H1 (cell line): ENCODE data around the gene HELZ2. TPM values are rescaled to one million over a fixed set of nuclear protein-coding genes. Genes with fewer than 3 reads are reported as not detected.

Experiments
- CTCF ChIA-PET: fragments of 300-600 bp; sonication (Branson Sonifier 250); formaldehyde crosslinking; loops from one replicate; lab custom pipeline; 2021; ENCODE audit not compliant: partially characterized antibody; lab: Charles Lee
- POLR2A ChIA-PET: fragments of 300-600 bp; sonication (Branson Sonifier 250); formaldehyde crosslinking; loops from one replicate; lab custom pipeline; 2021; ENCODE audit warnings: inconsistent platforms; ENCODE audit not compliant: partially characterized antibody; lab: Charles Lee
- DNase-seq, 2 experiments: peaks; one replicate each; pipeline versions ENCODE4 v3.0.0 to v3.0.0-alpha.2; 2010 to 2022; ENCODE audit warnings: low spot score in 2 of 2, low read depth in 1 of 2, mixed read lengths in 1 of 2
- FAIRE-seq: peaks from 2 replicates; lab custom pipeline; 2011; peaks lifted over from hg19 to GRCh38; lab: Jason Lieb, UNC
- H2AFZ ChIP-seq: 2 replicates; pipeline ENCODE4 v1.8.1; 2012; ENCODE audit warnings: low read length, inconsistent platforms
- H2AK5ac ChIP-seq: 2 replicates; pipeline ENCODE4 v1.6.1; 2013; ENCODE audit warnings: low read depth, low read length
- H2BK120ac ChIP-seq: replicated peaks from 2 replicates; pipeline ENCODE3; 2013; ENCODE audit warnings: low read depth, low read length, inconsistent platforms
- H2BK12ac ChIP-seq: 2 replicates; pipeline ENCODE4 v1.6.1; 2013; ENCODE audit warnings: low read depth, low read length
- H2BK15ac ChIP-seq: 2 replicates; pipeline ENCODE4 v1.6.1; 2013; ENCODE audit warnings: low read length
- H2BK20ac ChIP-seq: 2 replicates; pipeline ENCODE4 v1.6.1; 2013; ENCODE audit warnings: low read length
- H2BK5ac ChIP-seq: 2 replicates; pipeline ENCODE4 v1.6.1; 2013; ENCODE audit warnings: low read depth, low read length
- H3K14ac ChIP-seq: 2 replicates; pipeline ENCODE4 v1.6.1; 2013; ENCODE audit warnings: inconsistent platforms; ENCODE audit not compliant: insufficient read length
- H3K18ac ChIP-seq: 2 replicates; pipeline ENCODE4 v1.6.1; 2013; ENCODE audit warnings: low read length; ENCODE audit errors: extremely low read depth
- H3K23ac ChIP-seq: 2 replicates; pipeline ENCODE4 v1.6.1; 2013; ENCODE audit warnings: inconsistent platforms; ENCODE audit not compliant: insufficient read length
- H3K23me2 ChIP-seq: 2 replicates; pipeline ENCODE4 v1.6.1; 2013; ENCODE audit warnings: low read depth, low read length
- H3K27ac ChIP-seq: 2 replicates; pipeline ENCODE4 v1.6.1; 2011; ENCODE audit warnings: low read depth, low read length, inconsistent platforms
- H3K27me3 ChIP-seq, 4 experiments: replicated peaks in 1 of 4; 1 replicate in 1 of 4; 2 replicates in 3 of 4; pipeline versions ENCODE4 v1.6.1 to v1.8.1; 2011 to 2013; ENCODE audit warnings: low read length in 3 of 4, mild to moderate bottlenecking in 3 of 4, inconsistent platforms in 2 of 4, mixed read lengths in 2 of 4, moderate library complexity in 1 of 4; ENCODE audit not compliant: control insufficient read depth in 3 of 4, insufficient read depth in 3 of 4; ENCODE audit errors: extremely low read depth in 1 of 4
- H3K36me3 ChIP-seq, 4 experiments: 2 replicates each; pipeline versions ENCODE4 v1.6.1 to v1.8.1; 2011 to 2013; ENCODE audit warnings: mild to moderate bottlenecking in 4 of 4, low read length in 3 of 4, moderate library complexity in 2 of 4, control low read depth in 1 of 4, inconsistent platforms in 1 of 4; ENCODE audit not compliant: insufficient read depth in 4 of 4, control insufficient read depth in 2 of 4
- H3K4ac ChIP-seq: replicated peaks from 2 replicates; pipeline ENCODE3; 2013; ENCODE audit warnings: low read length, low read depth, mixed read lengths, inconsistent platforms; ENCODE audit not compliant: insufficient read length
- H3K4me1 ChIP-seq, 4 experiments: replicated peaks in 1 of 4; 1 replicate in 1 of 4; 2 replicates in 3 of 4; pipeline versions ENCODE4 v1.6.1 to v1.8.1; 2011 to 2013; ENCODE audit warnings: low read length in 3 of 4, inconsistent platforms in 2 of 4, mixed read lengths in 1 of 4; ENCODE audit not compliant: insufficient read depth in 4 of 4, control insufficient read depth in 3 of 4
- H3K4me2 ChIP-seq, 2 experiments: 2 replicates each; pipeline versions ENCODE4 v1.6.1 to v1.8.1; 2011 to 2013; ENCODE audit warnings: low read depth in 2 of 2, low read length in 2 of 2, control low read depth in 1 of 2, inconsistent platforms in 1 of 2, mild to moderate bottlenecking in 1 of 2; ENCODE audit not compliant: insufficient read depth in 1 of 2
- H3K4me3 ChIP-seq, 4 experiments: fragments of 200-600, 300-600 bp in 1 of 4; sonication (generic), shearing (Covaris generic), sonication (Bioruptor Twin) in 1 of 4; 2 replicates each; pipeline versions ENCODE4 v1.5.1 to v1.8.1; 2011 to 2016; ENCODE audit warnings: low read length in 4 of 4, low read depth in 3 of 4, control low read depth in 2 of 4, inconsistent platforms in 2 of 4, mild to moderate bottlenecking in 2 of 4, mixed read lengths in 1 of 4, moderate library complexity in 1 of 4; ENCODE audit not compliant: insufficient read depth in 2 of 4; ENCODE audit errors: extremely low read depth in 1 of 4
- H3K56ac ChIP-seq: replicated peaks from 2 replicates; pipeline ENCODE3; 2013; ENCODE audit warnings: low read depth, mild to moderate bottlenecking, mixed read lengths, low read length, inconsistent platforms; ENCODE audit not compliant: insufficient read length
- H3K79me1 ChIP-seq: 2 replicates; pipeline ENCODE4 v1.6.1; 2013; ENCODE audit warnings: low read depth, low read length, control low read depth
- H3K79me2 ChIP-seq, 2 experiments: 2 replicates each; pipeline versions ENCODE4 v1.6.1 to v1.8.1; 2012 to 2013; ENCODE audit warnings: low read length in 2 of 2, mild to moderate bottlenecking in 2 of 2, inconsistent platforms in 1 of 2; ENCODE audit not compliant: insufficient read depth in 2 of 2, control insufficient read depth in 1 of 2
- H3K9ac ChIP-seq, 4 experiments: replicated peaks in 1 of 4; 1 replicate in 1 of 4; 2 replicates in 3 of 4; pipeline versions ENCODE4 v1.6.1 to v1.8.1; 2011 to 2013; ENCODE audit warnings: low read depth in 3 of 4, low read length in 3 of 4, control low read depth in 2 of 4, mild to moderate bottlenecking in 2 of 4, moderate library complexity in 2 of 4, inconsistent platforms in 1 of 4; ENCODE audit errors: extremely low read depth in 1 of 4
- H3K9me3 ChIP-seq, 2 experiments: 2 replicates each; pipeline versions ENCODE4 v1.6.1 to v1.8.1; 2012 to 2013; ENCODE audit warnings: mild to moderate bottlenecking in 2 of 2, moderate library complexity in 2 of 2, control low read depth in 1 of 2, inconsistent platforms in 1 of 2, low read depth in 1 of 2, low read length in 1 of 2, mixed read lengths in 1 of 2; ENCODE audit not compliant: insufficient read depth in 2 of 2
- H4K20me1 ChIP-seq, 2 experiments: replicated peaks in 1 of 2; 2 replicates each; pipeline versions ENCODE3 to v1.8.1; 2011 to 2013; ENCODE audit warnings: inconsistent platforms in 2 of 2, low read length in 2 of 2, mild to moderate bottlenecking in 1 of 2; ENCODE audit not compliant: insufficient read depth in 2 of 2, control insufficient read depth in 1 of 2
- H4K5ac ChIP-seq: 2 replicates; pipeline ENCODE4 v1.6.1; 2013; ENCODE audit warnings: low read length, low read depth, mixed read lengths, inconsistent platforms; ENCODE audit not compliant: insufficient read length
- H4K8ac ChIP-seq: 2 replicates; pipeline ENCODE4 v1.8.0; 2013; ENCODE audit warnings: mild to moderate bottlenecking, moderate library complexity, low read length, inconsistent platforms; ENCODE audit not compliant: insufficient read depth; ENCODE audit errors: extremely low read depth
- H4K91ac ChIP-seq: replicated peaks from 2 replicates; pipeline ENCODE3; 2013; ENCODE audit warnings: low read length, mixed read lengths, inconsistent platforms; ENCODE audit not compliant: insufficient read length
- CBX5 ChIP-seq: fragments of 300-800, 300-1000 bp; sonication (generic); IDR thresholded peaks from 2 replicates; pipeline ENCODE4 v1.7.1; 2016; ENCODE audit warnings: antibody characterized with exemption, low read length, low read depth
- GTF2F1 ChIP-seq: IDR thresholded peaks from 2 replicates; pipeline ENCODE4 v1.6.1; 2012; ENCODE audit warnings: low read depth, low read length, improper control_type of control experiment, borderline replicate concordance
- HDAC6 ChIP-seq: IDR thresholded peaks from one replicate; pipeline ENCODE4 v1.7.1; 2012; ENCODE audit warnings: low read depth, mild to moderate bottlenecking, inconsistent platforms, low read length, moderate library complexity
- JUND ChIP-seq: IDR thresholded peaks from 2 replicates; pipeline ENCODE4 v1.6.1; 2011; ENCODE audit warnings: mild to moderate bottlenecking, improper control_type of control experiment, low read length
- KDM1A ChIP-seq: fragments of 200-600, 300-600 bp; sonication (generic); IDR thresholded peaks from 2 replicates; pipeline ENCODE4 v1.7.1; 2016; ENCODE audit warnings: mild to moderate bottlenecking, low read length, borderline replicate concordance
- KDM5A ChIP-seq: fragments of 200-600 bp; IDR thresholded peaks from 2 replicates; pipeline ENCODE4 v1.7.1; 2012; ENCODE audit warnings: mild to moderate bottlenecking, low read length, inconsistent platforms, mixed read lengths
- MAFK ChIP-seq: IDR thresholded peaks from 2 replicates; pipeline ENCODE4 v1.6.1; 2012; ENCODE audit warnings: low read depth, mild to moderate bottlenecking, improper control_type of control experiment, low read length
- NRF1 ChIP-seq: IDR thresholded peaks from 2 replicates; pipeline ENCODE4 v1.6.1; 2011; ENCODE audit warnings: mild to moderate bottlenecking, low read depth, low read length, improper control_type of control experiment
- SAP30 ChIP-seq: fragments of 300-600 bp; sonication (generic); IDR thresholded peaks from 2 replicates; pipeline ENCODE4 v1.7.1; 2012; ENCODE audit warnings: low read length, moderate library complexity, mild to moderate bottlenecking, inconsistent platforms; ENCODE audit not compliant: insufficient read depth, insufficient replicate concordance
- SP2 ChIP-seq: IDR thresholded peaks from 2 replicates; pipeline ENCODE4 v1.6.1; 2012; ENCODE audit warnings: mild to moderate bottlenecking, low read length, inconsistent platforms
- TAF1 ChIP-seq: IDR thresholded peaks from 2 replicates; pipeline ENCODE4 v1.6.1; 2011; ENCODE audit warnings: mild to moderate bottlenecking, low read depth, low read length
- YY1 ChIP-seq: IDR thresholded peaks from 2 replicates; pipeline ENCODE4 v1.6.1; 2011; ENCODE audit warnings: low read depth, mild to moderate bottlenecking, low read length
- WGBS, 2 experiments: shearing (Covaris generic) in 1 of 2; methylation state at CpG; one replicate each; pipeline versions ENCODE4 v1.1.6 to v1.1.7; 2013 to 2015; ENCODE audit warnings: low lambda C conversion rate in 2 of 2, mixed read lengths in 2 of 2, inconsistent platforms in 1 of 2, low coverage in 1 of 2, missing lambda C conversion rate in 1 of 2; ENCODE audit not compliant: insufficient replicate concordance in 2 of 2, insufficient coverage in 1 of 2, insufficient read length in 1 of 2; ENCODE audit errors: extremely low coverage in 1 of 2, missing lambda C conversion rate in 1 of 2; 5-methylcytosine and 5-hydroxymethylcytosine counted together
- polyA plus RNA-seq, 7 experiments: library from polyadenylated mRNA; depleted of rRNA in 3 of 7; stranded (reverse) in 5 of 7; unstranded in 2 of 7; fragments of >200 nt in 5 of 7; fragments of 200-250 nt in 2 of 7; gene quantifications; 1 replicate in 5 of 7; 2 replicates in 1 of 7; 4 replicates in 1 of 7; pipeline versions ENCODE4 v1.2.1 to v1.2.3, GENCODE V29; 2011 to 2013; ENCODE audit warnings: missing spikeins in 2 of 7, mixed read lengths in 2 of 7
- total RNA-seq: library from RNA; stranded (reverse); fragmentation: NEBNext Ultra II Directional; extraction: Animal tissue kit (Norgen Biotek cat#: 25700); gene quantifications from 2 replicates; pipeline ENCODE4 v1.2.1, GENCODE V29; 2021
- TF ChIP-seq, protein P1 (sequence below), 3 experiments: IDR thresholded peaks; 1 replicate in 2 of 3; 2 replicates in 1 of 3; pipeline versions ENCODE4 v1.5.1 to v1.6.1; 2011; ENCODE audit warnings: low read length in 3 of 3, mild to moderate bottlenecking in 3 of 3, inconsistent platforms in 2 of 3, low read depth in 1 of 3, moderate library complexity in 1 of 3; ENCODE audit not compliant: insufficient read depth in 1 of 3; ENCODE audit errors: control extremely low read depth in 1 of 3

The HELZ2 gene
- total and polyA plus RNA-seq, 2 of the 8 experiments (the other 6 are each of a cell fraction or from before 2014, with no cell fraction given) = 7.9 to 17.5 TPM

DNA sequence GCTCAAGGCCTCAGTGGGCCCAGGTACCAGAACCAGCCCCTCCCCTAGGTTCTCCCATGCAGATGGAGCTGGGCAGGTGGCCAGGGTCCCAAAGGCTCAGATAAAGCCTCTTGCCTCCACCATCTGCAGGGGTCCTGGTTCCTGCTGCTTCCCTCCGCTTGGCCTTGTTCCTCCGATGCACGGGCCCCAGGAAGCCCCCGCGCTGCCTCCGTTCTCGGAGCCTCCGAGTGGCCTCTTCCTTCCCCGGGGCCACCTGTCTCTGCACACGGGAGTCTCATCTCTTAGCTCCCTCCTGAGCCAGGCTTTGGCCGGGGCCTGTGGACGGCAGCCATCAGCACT, 35.0 kb downstream of the HELZ2 start:
- H3K79me1 ChIP-seq = no peaks in the 10 kb centered on the region
- H3K4ac ChIP-seq = peak overlapping the region; percentile 10
- H3K4me2 ChIP-seq = no peak overlapping the region
- peaks cover 0 to 17% (median 3%) of the 10 kb centered on the region in 4 experiments; a peak in 5 of 7 replicates for H3K4me1 ChIP-seq
- FAIRE-seq = no peak
- no peak overlapping the region for H4K91ac ChIP-seq
- no peak overlapping the region for H3K14ac ChIP-seq
- no peak overlapping the region for H3K23ac ChIP-seq
- no peak overlapping the region for H2AFZ ChIP-seq
- DNase-seq = no peak
- H3K23me2 ChIP-seq = no peaks in the 10 kb centered on the region
- no peak overlapping the region for H2BK15ac ChIP-seq
- no peak overlapping the region for H3K9ac ChIP-seq
- no peak overlapping the region for H3K27ac ChIP-seq
- no peaks in the 10 kb centered on the region for H3K36me3 ChIP-seq
- no peaks in the 10 kb centered on the region for H3K27me3 ChIP-seq
- no peaks in the 10 kb centered on the region for H4K20me1 ChIP-seq
- H3K9me3 ChIP-seq = no peaks in the 10 kb centered on the region
- no peak overlapping the region for H3K56ac ChIP-seq
- no peak overlapping the region for H3K4me3 ChIP-seq
- no peak overlapping the region for H4K5ac ChIP-seq
- no peak overlapping the region for H4K8ac ChIP-seq
- CTCF ChIA-PET = interaction anchor here (0.6 to 4.2 kb wide), 30 partner anchors 8 to 637 kb away, joined by 3 to 22 read pairs (median 5); partner anchors contain the start of genes FNDC11 and PPDPF
- H3K79me2 ChIP-seq = no peaks in the 10 kb centered on the region
- no peak overlapping the region for H2BK120ac ChIP-seq
- H2BK5ac ChIP-seq = no peak overlapping the region
- POLR2A ChIA-PET = interaction anchor here (1.1 to 3.7 kb wide), 3 partner anchors 17 to 42 kb away, joined by 3 to 26 read pairs (median 4); partner anchors contain the start of gene PPDPF
- H2BK12ac ChIP-seq = no peak overlapping the region
- no peak overlapping the region for H2BK20ac ChIP-seq
- H3K18ac ChIP-seq = no peak overlapping the region
- 93% methylated on average over 12 of the region's 12 CpGs; no CpG with 5 or more reads in 1 of the 2 experiments for WGBS, 2 experiments
- H2AK5ac ChIP-seq = no peak overlapping the region
- no peak for TF ChIP-seq KDM5A
- no peak for TF ChIP-seq SP2
- no peak for TF ChIP-seq CBX5
- TF ChIP-seq JUND = no peak
- no peak for TF ChIP-seq SAP30
- no peak for TF ChIP-seq NRF1
- TF ChIP-seq, protein P1, sequence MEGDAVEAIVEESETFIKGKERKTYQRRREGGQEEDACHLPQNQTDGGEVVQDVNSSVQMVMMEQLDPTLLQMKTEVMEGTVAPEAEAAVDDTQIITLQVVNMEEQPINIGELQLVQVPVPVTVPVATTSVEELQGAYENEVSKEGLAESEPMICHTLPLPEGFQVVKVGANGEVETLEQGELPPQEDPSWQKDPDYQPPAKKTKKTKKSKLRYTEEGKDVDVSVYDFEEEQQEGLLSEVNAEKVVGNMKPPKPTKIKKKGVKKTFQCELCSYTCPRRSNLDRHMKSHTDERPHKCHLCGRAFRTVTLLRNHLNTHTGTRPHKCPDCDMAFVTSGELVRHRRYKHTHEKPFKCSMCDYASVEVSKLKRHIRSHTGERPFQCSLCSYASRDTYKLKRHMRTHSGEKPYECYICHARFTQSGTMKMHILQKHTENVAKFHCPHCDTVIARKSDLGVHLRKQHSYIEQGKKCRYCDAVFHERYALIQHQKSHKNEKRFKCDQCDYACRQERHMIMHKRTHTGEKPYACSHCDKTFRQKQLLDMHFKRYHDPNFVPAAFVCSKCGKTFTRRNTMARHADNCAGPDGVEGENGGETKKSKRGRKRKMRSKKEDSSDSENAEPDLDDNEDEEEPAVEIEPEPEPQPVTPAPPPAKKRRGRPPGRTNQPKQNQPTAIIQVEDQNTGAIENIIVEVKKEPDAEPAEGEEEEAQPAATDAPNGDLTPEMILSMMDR (IDR thresholded peaks at IDR 0.05; ENCODE audit: control extremely low read depth in 1 of 3, insufficient read depth in 1 of 3, low read depth in 1 of 3, low read length in 3 of 3) = no peak
- TF ChIP-seq YY1 = no peak
- no peak for TF ChIP-seq KDM1A
- TF ChIP-seq GTF2F1 = no peak
- TF ChIP-seq HDAC6 = no peak
- no peak for TF ChIP-seq MAFK
- TF ChIP-seq TAF1 = no peak
